ENCODE data around the gene ATPAF1.

Gene ATPAF1

DNA sequence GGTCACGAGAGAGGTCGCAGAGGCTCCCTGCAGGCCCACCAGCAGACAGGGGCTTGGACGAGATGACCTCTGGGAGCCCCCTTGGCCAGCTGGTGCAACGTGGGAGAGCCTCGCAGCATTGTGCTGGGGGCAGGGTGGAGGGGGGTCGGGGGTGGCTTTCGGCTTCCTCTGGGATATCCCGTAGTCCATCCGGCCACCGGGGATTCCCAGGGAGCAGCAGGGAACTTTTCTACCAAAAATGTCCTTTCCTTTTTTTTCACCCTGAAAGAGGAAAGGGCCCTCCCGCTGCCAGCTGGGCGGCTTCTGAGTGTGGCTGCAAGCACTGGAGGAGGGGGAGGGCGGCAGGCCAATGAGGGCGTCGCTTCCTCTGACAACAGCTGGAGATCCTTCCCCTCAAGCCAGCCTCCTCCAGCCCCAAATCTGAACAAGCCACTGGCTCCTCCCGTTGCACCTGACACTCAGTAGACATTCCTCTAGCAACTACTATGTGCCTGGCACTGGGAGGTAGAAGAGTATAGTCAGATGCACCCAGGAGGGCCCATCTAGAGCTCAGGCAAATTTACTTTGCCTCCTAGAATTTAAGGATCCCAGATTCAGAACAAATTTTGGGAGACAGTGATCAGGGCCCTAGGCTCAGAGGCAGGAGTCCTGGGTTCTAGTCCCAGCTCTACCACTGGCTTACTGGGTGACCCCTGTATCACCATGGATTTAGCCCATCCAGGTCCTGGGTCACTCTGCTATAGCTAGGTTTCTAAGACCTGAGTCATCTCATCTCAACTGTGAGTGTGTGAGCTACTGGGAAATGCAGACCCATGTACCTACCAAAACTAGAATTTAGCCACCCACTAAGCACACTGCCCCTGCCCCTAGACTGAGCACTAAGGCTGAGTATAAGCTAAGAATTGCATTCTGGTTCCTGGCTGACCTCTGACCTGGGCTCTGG lies 54.2 kb downstream of the ATPAF1 start:
- DNase-seq, result no peak

DNA sequence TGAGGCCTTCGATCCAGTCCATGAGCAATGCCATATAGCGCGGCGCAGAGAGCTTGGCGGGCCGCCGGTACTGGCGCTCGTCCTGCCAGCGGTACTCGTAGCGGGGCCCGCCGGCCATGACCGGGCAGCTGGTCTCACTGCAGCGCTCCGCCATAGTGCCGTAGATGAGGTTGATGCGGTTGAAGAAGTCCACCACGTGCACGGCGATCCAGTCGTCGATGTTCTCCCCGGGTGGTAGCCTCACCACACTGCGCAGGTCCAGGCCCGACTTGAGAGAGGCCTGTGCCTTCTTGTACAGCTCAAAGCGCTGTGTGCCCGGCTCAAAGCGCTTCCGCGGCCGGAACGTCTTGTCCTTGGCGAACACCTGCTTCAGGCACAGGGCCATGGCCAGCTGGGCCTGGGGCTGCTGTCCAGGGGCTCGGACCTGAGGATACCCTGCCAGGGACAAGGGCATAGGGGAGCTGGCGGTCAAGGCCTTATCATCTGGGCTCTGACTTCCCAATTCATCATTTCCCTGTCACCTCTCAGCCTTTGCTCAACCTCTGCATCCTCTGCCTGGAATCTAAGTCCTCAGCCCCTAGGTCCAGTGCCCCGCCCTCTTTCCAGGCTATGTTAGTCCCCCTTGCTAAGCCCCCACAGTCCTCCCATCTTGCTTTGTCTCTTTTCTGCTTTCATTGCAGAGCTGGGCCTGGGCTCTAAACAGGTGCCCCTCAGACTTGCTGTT lies 55.1 kb downstream of the ATPAF1 start:
- DNase-seq, result no peak

DNA sequence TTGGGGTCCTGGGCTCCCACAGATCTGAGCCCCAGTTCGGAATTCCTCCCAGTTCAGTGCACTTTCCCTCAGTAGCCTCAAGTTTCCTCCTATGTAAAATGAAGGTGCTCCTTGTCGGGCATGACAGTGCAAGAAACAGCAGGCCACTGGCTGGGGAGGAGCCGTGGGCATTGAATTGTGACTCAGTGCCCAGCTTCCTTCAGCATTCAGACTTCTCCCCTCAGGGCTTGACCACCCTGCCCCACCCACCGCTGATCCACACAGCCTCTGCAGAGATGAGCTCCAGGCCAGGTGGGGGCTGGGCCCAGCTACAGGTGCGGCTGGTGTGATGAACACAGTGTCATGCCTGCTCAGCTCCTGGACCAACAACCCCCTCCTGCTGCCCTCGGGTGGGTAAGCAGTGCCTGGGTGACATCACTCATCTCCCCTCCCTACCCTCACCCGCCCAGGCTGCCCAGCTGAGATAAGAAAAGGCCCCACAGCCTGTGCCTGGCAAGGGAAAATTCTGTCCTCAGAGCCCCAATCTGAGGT lies 56.4 kb downstream of the ATPAF1 start:
- no peak for DNase-seq

DNA sequence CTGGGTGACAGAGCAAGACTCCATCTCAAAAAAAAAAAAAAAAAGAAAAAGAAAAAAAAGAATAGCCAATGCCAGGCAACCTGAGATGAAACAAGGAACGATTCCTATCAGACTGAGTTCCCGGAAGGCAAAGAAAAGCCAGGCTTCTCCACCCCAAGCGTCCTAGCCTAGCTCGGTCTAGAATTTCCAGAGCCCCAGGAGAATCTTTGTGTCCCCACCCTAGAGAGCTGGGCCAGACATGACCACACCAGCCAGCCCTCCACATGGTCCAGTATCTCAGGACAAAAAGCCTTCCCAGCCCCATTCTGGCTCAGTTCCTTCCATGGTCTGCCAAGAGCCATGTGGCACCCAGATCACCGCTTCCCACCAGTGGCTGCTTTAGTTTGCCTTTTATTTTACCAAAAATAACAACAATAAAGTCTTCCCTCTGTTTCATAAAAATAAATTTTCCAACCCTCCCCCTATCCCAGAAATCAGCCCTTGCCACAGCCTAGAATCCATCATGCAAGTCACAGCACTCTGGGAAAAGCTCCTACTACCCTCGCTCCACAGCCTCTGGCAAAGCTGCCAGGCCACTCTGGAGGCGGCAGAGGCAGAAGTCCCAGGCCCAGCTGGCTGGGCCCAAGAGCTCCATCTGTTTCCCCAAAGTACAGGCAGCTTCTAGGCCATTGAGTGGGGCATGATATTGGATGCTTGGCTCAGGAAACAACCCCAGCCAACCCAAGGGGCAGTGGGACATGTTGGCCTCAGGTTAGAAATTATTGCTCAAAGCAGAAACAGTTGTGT lies 60.6 kb downstream of the ATPAF1 start:
- no peak for DNase-seq

DNA sequence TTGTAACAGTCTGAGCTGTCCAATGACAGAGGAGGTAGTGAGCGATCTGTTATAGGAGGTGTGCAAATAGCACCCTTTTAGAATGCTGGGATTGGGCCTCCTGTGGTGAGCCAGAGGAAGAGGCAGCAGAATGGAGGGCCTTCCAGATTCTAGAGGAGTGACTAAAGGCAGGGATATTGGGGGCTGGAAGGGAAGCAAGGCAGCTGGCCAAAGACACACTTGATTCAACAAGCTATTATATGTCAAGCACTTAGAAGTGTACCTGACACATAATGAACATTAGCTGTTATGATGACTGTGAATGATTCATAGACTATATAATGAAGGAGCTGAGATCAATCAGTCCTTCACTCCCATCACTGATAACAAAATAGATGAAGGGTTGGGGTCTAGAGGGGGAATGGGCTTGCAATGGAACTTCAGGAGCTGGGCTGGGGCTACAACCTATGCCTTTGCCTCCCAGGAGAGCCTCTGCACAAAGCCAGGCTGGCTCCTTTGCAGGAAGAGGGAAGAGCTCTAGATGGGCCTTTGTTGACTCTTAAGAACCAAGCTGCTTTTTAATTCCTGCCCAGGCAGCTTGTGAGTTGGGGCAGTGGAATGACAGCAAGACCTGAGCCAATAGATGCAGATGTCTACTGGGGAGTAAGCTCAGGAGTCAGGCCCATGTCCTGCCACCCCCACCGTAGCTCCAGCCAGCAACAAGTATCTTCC lies 61.8 kb downstream of the ATPAF1 start:
- no peak for DNase-seq

DNA sequence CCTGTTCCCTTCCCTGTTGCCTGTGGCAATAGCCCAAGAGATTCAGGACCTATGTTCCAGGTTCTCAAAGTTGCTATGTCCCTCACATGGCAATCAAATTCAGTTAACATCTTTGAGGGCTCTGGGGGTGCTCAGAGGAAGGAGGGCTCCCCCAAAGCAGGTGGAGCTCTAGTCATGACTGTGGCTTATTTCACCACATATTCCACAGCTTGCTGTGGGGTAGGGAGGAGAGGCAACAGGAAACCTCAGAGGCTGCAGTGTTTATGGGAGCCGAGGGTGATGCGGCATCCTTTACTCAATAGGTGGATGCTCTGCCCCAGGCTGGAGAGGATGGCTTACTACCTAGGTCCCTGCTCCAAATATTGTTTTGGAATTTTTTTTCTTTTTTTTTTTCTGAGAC lies 62.9 kb downstream of the ATPAF1 start:
- DNase-seq, result no peak

DNA sequence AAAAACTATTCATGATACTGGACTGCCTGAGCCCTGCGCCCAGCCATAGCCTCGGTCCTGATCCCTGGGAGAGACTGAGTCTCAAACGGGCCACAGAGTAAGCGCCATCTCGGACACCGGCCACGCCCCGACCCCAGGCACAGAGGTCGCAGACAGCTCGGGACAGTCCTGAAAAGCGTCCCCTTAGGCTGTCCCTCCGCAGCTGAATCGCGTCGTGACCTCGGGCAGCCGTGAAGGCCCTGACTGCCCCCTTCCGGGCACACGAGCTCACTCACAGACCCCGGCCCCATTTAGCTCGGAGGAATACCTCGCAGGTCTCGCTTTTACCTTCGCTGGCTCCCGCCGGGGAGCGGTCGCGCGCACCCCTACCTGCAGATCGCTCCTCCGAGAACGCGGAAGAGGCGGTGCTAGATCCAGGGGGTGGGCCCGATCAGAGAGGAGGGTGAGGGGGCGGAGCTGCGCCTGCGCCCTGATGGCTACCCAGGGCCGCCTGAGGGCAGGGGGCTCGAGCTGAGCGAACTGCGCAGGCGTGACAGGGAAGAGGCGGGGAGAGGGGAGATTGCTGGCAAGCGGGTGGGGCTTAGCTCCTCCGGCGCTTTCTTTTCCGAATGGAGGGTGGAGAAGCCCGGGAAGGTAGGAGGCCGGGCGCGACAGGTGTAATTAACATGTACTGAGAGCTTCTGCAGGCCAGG lies 64.2 kb downstream of the ATPAF1 start, which contains the start of gene MKNK1:
Gene MKNK1 (minus strand): TSS at position 411 of the 692 bp plus-strand sequence. CDS start 20,941 bp downstream, outside the sequence.
- peak; percentile 87 for DNase-seq

DNA sequence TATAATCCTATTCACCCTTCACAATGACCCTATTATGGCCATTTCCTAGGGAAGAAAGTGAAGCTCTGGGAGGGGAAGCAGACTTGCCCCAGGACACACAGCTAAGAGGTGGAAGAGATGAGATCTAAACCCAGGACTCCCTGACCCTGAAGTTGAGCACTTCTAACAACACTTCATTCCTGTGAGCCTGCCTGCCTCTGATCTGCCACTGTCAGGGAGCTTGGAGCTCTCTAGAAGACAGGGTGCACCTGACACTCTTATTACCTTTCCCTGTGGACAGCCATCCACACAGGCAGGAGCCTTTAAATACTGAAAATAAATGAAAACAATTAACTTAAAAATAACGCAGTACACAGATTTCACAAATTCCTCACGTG lies 64.7 kb downstream of the ATPAF1 start:
- no peak for DNase-seq

DNA sequence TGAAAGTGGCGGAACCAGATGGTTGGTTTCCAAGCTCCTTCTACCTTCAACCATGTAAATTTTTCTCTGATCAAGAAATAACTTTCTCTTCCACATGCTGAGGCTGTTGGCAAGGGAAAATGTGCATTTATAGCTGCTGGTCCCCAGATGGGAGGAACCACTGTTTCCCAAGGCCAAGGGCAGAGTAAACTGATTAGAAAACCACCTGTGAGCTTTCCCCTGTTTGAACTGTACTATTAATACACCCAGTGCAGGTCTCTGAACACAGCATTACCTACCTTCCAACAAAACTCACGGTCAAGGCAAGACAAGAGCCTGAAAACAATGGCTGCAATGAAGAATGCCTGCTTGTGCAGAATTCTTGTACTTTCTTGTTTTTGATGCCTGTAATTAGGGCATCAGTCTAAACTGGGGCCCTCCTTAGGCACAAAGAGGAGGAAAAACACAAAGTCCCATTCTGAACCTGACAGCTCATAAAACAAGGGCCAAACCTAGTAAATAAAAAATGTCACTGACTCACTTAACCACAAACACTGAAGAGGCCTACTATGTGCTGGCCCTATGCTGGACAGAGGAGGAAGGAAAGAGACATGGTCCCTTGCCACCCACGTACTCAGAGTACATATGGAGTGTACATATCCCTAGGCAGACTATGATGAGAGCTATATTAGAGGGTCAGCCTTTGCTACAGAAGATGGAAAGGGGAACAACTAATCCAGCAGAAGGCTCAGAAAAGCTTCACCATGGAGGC lies 66.7 kb downstream of the ATPAF1 start:
- no peak for DNase-seq

DNA sequence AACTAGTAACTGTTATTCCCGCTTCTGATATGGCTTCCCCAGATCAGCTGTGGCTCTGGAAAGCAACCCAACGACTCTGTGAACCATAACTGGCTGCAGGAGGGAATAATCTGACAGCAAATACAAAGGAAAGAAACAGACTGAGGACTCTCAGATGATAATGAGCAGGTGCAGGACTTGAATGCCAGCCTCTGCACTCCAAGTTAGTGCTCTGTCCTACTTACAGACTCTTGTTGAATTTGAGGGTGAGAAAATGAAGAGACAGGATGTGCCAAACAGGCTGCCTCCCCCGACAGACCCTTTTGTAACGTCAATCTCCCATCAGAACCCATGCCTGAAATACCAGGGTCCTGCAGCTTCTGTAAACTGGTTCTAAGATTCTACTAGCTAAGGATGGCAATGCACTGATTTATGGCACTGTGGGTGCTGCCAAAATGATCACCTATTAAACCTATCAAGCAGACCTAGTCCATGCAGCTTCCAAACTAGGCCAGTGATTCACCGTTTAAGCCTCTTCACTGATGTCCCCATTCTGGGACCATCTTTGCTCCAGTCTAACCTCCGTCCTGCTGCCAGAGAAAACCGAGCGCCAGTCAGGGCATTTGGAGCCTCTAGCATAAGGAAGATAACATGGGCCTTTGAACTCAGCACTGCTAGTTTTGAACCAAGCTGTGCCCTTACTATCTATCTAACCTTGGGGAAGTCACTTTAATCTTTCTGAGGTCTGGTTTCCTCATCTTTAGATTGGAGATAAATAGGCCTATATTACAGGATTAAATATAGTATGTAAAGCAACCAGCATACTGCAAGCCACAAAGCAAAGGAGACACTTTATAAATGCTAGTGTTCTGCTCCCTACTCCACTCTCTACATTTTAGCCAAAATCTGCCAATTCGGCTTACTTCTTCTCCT lies 68.8 kb downstream of the ATPAF1 start:
- no peak for DNase-seq

DNA sequence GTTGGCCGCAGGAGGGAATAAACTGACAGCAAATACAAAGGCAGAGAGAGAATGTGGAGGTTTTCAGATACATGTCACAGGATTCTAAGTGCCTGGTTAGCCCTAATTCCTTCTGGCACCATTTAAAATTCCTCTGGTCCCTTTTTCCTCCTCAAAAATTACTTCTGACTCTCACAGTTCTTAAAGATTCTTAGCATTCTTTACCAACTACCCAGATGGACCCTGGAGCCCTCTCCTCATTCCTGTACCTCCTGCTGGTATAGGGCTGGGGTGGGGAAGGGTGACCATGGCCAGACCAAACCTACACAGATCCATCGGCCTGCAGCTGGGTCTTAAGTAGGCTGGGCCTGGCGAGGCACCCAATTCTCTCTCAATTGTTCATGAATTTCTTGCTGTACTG lies 71.3 kb downstream of the ATPAF1 start:
- no peak for DNase-seq

DNA sequence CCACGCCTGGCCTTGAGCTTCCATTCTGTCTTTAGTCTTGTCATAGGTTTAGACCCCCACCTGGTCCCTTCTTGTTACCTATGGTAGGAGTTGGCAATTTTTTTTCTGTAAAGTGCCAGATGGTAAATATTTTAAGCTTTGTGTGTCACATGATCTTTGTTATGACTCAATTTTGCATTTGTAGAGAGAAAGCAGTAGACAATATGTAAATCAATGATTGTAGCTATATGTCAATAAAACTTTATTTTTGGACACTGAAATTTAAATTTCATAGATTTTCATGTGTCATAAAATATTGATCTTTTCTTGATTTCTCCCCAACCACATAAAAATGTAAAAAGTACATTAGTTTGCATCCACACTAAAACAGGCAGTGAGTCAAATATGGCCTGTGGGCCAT lies 72.1 kb downstream of the ATPAF1 start:
- no peak for DNase-seq

DNA sequence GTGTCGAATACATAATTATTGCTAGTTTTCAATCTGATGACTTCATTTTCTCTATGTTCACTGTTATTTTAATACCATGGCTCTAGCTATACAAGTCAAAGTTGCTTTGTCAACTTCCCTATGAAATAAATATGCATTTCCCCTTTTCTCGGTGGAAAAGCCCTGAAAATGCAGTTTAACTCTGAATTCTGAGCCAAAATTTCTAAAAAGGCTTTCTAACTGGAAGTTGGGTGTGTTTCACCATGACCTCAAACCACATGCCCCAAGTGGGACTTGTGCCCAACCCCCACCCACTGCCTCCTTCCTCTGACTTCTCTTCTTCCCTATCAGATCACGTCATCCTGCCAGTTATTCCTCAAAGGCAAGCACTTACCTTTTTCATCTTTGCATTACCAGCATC lies 73.0 kb downstream of the ATPAF1 start:
- DNase-seq, result no peak

DNA sequence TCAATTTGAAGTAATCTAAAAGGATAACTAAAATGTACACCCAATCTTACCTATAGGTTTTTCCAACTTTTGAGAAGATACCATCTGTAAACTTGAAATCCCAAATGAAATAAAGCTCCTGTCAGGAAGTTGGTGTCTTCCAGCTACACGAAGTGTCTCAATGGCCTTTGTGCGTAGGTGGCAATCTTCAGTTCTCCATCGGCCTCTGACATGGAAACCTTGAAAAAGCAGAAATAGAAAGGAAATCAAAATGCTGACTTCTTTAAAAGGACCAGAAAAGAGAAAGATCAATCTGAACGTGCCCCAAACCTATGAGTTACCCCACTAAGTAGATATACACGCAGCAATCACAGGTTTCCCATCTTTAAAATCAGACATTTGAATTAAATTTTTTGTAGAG lies 74.1 kb downstream of the ATPAF1 start:
- no peak for DNase-seq

DNA sequence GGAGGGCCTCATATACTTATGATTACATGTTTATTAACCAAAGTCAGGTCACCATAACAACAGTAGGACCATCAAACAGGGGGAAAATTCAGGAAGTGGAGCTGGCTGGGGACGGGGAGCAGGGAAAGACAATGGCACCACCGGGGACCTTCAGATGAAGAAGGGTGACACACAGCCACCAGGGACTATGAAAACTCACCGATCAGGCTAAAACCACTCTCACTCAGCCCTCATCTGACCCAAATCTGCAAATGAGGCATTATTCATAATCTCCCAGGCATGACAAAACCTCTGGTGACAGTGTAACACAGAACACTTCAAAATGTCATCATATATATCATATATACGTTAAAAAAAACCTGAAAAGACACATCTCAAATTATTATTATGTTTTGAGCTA lies 75.3 kb downstream of the ATPAF1 start:
- no peak for DNase-seq

DNA sequence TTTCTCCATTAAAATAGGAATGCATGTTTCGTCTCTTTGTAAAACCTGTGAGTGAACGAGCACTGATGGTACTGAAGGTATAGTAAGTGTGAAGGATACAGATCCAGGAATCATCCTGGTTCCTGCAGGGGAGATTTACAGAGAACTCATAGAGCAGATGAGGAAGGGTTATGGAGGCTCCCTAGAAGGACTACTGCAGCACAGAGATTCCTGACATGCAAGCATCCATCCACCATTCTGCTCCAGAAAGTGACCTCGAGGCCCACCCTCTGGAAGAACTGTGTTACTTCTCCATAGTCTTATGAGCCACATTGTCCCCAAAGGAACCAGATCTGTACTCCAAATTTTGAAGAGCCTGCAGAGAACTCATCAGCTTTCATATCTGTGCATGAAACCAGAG lies 78.6 kb downstream of the ATPAF1 start:
- DNase-seq, result no peak

DNA sequence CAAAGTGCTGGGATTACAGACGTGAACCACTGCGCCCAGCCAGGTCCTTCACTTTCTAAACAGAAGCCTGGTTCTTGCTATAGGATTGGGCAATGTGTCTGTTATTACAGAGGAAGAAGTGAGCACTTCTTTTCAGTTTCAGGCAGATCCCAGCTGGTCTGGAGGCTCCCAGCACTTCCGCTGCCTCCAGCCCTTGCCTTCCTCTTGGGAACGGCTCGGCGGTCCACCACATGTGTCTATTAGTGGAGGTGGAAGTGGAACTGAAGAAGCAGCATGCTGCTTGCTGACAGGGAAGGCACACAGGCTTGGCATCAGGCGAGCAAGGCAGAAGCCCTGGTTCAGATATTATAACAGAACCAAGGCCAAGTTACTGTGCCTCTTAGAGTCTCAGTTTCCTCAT lies 81.1 kb downstream of the ATPAF1 start:
- no peak for DNase-seq

DNA sequence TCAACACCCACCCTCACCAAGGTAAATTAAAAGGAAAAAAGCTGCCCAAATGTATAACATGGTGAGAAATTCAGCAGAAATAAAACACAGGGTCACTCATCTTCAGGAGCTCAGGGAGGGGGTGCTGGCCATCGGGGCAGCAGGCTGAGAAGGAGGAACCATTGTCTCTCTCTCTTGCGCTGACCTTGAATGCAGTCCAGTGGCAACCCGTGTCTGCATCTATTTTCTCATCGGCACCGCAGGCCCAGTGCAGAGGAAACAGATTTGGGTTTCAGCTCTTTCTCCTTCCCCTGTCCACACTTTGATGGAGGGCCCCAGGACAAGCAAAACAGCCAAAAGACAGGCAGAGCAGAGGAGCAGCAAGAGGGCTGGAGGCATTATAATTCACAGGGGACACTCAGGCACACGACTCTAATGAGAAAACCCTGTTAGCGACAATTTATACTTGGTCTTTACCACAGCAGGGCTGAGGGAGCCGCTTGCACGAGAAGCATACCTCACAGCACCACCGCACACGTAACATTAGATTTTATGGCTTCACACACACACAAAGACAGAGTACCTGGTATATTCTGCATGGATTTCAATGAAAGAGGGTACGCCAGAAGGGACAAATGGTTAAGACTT lies 82.7 kb downstream of the ATPAF1 start:
- DNase-seq, result no peak

DNA sequence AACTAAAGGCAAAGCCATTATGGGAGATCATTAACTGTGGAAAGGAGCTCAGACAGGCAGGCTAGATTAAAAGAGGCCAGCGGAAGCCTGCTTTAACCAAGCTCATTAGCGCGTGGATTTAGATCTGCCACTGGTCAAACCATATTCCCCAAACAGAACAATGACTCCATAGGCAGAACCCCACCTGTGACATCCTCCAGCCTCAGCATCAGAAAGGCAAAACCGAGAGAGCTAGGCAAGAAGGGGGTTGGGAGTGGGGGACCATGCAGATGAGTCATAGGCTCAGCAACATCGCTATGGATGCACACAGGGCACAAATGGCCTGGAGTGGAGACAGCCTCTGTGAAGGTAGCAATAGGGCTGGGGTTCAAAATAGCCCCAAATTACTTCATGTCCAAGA lies 84.7 kb downstream of the ATPAF1 start:
- DNase-seq, result no peak
